ENCODE results near the gene CACUL1. TPM values are rescaled to one million over a fixed set of nuclear protein-coding genes. Genes with fewer than 3 reads are reported as not detected.

CACUL1 gene
- total RNA-seq, 1 experiment from 2014 or later = 24.8 TPM

DNA sequence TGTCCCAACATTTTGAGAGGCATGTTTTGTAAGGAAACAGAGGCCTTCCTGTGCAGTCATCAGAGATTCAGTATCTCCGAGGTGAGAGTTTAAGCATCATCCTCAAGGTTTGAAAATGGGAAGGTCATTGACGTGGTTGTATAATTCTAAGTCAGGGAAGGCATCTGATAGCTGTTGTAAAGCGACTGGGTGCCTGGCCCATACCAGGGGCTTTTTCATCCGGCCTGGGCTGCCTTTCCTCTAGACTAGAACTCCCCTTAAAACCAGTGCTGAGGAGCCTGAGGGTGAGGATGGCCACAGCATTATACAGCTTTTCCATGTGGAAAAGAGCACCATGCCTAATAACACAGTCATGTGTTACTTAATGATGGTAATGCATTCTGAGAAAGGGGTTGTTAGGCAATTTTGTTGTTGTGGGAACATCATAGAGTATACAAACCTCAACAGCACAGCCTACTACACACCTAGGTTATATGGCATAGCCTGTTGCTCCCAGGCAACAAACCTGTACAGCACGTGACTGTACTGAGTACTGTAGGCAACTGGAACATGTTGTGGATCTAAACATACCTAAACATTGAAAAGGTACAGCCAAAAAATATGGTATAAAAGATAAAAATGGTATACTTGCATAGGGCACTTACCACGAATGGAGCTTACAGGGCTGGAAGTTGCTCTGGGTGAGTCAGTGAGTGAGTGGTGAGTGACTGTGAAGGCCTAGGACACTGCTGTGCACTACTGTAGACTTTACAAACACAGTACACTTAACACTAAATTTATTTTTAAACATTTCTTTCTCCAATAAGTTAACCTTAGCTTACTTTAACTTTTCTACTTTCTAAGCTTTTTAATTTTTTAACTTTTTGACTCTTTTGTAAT lies 13.5 kb upstream of the CACUL1 start:
- DNase-seq (ENCODE audit: low read depth) = no peak

DNA sequence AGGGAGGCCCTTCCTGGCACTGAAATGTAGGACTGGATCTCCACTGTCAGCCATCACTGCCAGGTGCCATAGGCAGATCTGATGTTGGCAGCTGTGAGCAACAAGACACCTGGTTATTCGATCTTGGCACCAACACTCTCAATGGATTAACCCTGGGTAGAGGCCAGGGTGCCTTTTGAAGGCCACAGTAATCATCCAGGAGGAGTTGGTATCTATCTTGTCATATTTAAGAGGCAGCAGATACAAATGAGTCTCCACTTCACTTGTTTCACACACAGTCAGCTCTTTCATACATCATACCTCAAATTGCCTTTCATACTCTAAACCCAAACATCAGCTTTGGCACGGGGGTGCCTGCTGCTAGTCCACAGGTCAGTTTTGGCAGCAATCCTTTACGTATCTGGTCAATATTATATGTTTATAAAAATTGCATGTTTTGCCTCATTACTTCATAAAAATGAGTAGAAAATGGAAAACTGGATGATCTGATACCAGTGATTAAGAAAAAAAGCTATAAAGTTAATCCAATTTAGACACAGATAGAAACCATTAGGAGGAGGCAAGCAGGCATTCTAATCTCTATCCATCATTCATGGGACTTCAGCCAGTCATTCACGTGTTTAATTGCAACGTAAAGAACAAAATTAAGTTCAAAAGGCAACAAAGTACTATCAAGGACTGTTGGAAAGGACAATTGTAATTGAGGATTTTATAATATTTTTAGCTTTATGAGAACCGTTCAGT lies 12.7 kb upstream of the CACUL1 start:
- no peak for DNase-seq (ENCODE audit: low read depth)

DNA sequence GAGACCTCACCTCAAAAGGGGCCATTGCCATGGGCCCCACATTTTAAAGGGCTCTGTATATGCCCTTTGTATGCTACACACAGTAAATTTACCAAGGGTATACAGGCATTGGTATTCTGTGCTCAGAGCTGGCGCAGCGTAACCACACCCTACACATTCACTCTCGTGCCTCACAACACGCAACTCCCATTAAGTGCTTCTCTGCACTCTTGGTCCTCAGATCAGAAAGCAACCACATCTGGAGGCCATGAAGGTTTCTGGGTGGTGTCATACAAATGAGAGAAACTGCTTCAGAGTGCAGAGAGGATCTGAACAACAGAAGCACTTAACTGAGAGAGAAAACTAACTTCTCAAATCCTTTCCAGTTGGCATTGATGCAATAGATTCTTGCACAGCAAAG lies 9.4 kb upstream of the CACUL1 start:
- DNase-seq (ENCODE audit: low read depth) = no peak

DNA sequence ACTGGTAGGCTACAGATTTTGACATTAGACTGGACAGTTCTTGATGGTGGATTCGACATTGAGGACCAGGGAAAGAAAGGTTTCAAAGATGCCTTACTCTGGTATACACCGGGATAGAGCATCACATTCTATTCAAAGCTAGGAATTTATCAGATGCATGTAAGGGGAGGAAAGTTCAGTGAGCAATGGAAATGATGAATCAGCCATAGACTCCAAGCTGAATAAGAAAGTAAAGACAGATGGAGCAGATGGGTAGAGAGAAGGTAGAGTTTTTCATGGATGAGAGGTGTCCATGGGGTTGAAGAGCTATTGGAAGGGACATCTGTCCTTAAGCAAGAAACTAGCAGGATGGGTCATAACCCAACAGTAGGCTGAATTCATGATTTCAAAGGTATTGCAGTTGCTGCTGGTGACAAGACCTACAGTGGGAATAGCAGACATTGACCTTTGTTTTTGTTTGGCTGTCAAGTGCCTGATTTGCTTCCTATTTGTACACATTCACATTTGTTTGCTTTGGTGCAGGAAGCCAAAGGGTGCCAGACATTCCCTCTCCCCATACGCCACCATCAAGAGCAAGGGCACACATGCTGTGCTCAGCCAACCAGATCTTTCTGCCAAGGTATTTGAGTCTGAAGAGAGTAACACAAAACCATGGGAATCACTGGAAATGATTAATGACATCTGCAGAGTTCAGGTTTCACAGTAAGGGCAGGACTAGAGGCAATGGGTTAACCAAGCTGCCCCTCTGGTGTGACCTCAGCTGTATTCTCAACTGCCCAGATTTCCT lies 8.6 kb upstream of the CACUL1 start:
- DNase-seq (ENCODE audit: low read depth) = peak; percentile 22

DNA sequence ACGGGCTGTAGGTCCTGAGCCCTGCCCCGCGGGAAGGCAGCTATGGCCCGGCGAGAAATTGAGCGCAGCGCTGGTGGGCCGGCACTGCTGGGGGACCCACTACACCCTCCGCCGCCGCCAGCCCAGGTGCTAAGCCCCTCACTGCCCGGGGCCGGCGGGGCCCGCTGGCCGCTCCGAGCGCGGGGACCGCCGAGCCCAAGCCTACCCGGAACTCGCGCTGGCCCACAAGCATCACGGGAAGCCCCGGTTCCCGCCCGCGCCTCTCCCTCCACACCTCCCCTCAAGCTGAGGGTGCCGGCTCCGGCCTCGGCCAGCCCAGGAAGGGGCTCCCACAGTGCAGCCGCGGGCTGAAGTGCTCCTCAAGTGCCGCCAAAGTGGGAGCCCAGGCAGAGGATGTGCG lies 5.5 kb upstream of the CACUL1 start:
- no peak for DNase-seq (ENCODE audit: low read depth)

DNA sequence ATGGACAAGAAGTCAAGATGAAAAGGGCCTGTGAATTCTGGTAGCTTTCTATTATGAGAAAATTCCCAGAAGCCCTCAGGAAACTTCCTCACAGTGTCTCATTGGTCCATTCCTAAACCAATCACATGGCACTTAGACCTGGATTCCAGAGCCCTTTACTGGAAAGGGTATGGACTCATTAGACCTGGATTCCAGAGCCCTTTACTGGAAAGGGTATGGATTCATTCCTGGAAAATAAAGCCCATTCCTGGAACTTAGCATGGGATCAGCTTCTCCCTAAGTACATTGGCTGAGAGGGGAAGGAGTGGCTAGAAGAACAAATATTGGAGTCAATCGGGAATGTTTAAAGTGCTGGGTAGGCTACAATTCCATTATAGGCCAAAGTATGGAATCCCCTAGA lies 3.7 kb upstream of the CACUL1 start:
- DNase-seq (ENCODE audit: low read depth) = no peak

DNA sequence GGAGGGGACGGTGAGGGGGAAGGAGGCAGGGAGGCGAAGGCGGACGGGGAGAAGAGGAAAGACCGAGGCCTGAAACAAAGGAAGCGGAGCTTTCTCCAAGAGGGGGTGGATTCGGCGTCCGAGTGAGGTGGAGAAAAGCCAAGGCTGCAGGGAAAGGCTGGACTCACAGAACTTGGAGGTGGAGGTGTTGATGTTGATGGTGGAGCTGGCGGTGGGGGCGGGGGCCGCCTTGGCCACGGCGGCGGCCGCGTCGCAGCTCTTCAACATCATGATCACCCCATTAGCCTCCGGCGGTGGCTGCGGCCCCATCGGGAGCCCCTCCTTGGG lies 578 bp downstream of the CACUL1 start:
- peak; percentile 19 for DNase-seq (ENCODE audit: low read depth)

DNA sequence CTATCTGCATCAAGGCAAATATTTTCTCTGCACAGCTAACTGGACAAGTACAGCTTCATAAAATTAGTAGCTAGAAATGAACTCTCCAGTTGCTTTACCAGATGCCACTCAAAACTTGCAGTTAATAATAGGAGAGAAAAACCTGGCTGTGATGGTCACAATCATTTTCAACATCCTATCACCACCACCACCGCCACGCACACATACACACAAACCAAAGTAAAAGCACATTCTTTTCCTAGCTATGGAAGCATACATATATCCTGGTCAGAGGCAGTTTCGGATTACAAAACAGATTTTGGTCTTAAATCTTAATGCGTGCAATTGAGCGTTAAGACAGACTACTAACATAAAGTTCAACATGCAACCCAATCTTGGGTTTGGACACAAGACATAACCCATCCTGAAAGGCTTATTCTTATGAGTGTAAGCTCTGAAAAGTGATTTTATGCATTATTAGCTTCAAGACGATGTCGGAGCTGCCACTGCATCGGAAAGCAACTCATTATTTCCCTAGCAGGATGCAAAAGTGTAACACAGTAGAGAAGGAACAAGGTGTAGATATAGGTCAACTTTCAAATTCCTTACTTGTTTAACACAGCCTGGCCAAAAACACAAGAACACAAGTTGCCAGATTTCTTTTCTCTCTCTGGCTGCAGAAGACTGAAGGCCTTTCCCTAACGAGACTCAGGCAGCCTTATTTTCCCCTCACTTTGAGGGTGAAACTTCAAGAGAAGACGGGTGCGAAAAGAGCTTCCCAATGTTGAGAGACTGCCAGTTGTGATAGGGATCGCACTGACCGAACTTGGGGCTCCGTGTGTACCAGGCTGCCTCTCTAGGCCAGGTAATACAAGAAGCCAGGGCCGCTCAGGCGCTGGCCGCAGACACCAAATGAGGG lies 1.2 kb downstream of the CACUL1 start:
- no peak for DNase-seq (ENCODE audit: low read depth)

DNA sequence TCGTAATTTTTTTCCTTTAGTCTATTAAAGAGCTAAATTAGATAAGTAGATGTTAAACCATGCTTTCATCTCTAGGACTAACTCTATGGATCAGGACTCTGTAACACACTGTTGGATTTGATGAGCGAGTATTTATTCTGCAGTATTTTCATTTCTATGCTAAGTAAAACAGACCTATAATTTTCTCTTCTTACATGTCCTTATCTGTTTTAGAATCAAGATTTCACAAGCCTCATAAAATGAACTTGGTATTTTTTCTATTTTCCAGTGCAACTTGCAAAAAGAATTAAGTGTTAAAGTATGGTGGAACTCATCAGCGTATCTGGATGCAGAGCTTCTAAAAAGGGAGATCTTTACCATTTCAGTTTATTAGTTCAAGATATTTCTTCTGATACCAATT lies 2.4 kb downstream of the CACUL1 start:
- no peak for DNase-seq (ENCODE audit: low read depth)

DNA sequence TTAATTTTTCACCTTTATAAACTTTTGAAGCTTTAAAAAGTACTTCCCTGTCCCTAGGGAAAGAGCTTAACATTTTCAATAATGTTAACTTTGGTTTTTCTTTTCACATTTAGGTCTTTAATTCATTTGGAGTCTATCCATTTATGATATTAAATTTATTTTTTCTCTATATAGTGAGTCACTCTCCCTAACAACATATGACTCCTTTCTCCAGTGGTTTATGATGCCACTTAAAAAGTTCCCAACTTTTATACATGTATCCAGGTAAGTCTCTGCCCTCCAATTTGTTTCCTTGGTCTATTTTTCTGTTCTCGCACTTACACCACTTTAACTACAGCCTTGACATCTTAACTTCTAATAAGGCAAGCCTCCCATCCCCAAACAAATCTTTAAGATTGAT lies 3.5 kb downstream of the CACUL1 start:
- DNase-seq (ENCODE audit: low read depth) = no peak

DNA sequence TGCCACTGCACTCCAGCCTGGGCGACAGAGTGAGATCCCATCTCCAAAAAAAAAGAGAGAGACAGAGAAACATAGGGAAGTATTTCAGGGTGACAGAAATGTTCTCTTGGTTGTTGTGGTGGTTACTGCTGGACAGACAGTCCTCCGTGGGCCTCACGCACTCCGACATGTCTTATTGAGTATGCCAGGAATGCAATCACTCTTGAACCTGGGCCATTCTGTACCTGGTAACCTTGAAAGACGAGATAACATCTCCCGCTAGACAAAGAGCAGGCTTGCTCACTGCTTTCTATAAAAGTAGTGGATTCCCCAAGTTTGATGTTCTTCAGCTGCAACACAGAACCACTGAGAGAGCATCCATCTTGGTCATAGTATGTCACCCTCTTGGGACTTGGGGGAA lies 6.7 kb downstream of the CACUL1 start:
- DNase-seq (ENCODE audit: low read depth) = no peak

DNA sequence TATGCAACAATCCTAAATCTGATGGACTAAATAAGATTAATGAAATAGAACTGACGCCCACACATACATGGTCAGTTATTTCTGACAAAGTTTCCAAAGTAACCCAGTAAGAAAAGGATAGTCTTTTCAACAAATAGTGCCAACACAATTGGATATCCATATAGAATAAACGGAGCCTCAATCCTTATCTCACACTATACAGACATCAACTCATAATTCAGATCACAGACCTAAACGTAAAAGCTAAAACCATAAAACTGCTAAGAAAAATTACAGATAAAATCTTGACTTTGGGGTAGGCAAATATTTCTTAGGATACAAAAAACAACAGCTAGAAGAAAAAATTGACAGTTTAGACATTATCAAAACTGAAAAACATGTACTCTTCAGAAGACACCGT lies 8.5 kb downstream of the CACUL1 start:
- no peak for DNase-seq (ENCODE audit: low read depth)

DNA sequence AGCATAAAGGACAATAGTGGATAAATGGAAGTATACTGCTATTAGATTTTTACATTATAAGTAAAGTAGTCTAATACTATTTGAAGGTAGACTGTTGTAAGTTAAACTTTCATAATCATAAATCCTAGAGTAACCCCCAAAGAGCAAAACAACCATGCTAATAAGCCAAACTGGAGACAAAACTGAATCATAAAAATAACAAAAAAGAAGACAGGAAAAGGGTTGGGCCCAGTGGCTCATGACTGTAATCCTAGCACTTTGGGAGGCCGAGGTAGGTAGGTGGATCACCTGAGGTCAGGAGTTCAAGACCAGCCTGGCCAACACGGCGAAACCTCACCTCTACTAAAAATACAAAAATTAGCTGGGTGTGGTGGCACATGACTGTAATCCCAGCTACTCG lies 9.7 kb downstream of the CACUL1 start:
- DNase-seq (ENCODE audit: low read depth) = peak; percentile 23

DNA sequence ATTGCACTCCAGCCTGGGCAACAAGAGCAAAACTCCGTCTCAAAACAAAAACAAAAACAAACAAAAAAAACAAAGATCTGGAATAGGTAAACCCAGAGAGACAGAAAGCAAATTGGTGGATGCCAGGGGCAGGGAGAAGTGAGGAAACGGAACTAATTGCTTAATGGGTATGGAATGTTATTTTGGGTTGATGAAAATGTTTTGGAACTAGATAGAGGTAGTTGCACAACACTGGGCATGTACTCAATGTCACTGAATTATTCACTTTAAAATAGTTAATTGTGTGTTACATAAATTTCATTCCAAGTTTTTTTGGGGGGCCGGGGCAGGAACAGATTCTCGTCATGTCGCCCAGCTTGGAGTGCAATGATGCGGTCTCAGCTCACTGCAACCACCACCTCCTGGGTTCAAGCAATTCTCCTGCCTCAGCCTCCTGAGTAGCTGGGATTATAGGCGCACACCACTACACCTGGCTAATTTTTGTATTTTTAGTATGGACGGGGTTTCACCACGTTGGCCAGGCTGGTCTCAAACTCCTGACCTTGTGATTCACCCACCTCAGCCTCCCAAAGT lies 10.3 kb downstream of the CACUL1 start:
- peak; percentile 21 for DNase-seq (ENCODE audit: low read depth)

DNA sequence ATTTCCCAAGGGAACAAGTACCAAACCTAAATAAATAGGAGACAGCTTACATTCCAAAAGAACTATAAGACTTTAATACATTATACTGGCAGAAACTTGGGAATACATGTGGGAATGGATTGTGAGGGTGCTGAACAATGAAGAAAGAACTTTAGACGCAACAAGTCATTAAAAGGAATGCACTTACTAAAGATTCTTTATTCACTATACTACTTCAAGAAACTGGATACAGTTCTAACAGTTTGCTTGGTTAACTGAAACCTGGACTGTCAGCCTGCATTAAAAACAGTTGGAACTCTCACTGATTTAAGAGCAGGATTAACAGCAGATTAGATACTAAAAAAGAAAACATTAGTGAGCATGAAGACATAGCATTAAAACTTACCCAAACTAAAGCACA lies 12.0 kb downstream of the CACUL1 start:
- peak; percentile 38 for DNase-seq (ENCODE audit: low read depth)

DNA sequence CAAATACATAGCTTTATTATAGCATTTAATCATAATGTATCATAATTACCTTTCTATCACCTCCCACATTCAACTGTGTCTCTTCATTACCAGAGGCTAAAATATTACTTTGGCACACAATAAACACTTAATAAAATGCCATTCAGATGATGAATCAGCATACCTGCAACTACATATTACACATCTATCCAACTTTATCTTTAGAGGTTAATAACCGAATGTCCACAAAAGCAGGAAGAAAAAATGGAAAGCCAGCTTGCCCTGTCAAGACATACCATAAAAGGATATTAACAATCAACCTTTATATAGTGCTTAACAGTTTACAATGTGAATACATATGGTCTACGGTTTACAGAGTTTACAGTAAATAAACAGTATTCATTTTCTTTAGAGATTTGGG lies 12.7 kb downstream of the CACUL1 start:
- no peak for DNase-seq (ENCODE audit: low read depth)

DNA sequence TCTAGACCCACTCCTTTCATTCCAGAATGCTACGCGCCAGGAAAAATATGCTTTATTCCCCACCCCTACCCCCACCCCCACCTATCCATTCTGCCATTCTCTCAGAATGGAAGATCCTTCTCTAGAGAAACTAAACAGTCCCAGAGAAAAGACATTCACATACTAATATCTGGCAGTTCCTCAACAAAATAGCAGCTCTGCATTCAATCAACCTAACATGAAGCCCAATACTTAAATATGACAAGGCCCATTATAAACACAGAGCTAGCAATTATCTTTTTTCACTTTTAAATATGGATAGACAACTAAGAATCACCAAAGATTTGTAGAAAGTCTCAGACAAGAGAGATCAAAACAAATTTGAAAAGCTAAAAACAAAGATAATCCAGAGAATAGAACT lies 16.4 kb downstream of the CACUL1 start:
- DNase-seq (ENCODE audit: low read depth) = no peak

DNA sequence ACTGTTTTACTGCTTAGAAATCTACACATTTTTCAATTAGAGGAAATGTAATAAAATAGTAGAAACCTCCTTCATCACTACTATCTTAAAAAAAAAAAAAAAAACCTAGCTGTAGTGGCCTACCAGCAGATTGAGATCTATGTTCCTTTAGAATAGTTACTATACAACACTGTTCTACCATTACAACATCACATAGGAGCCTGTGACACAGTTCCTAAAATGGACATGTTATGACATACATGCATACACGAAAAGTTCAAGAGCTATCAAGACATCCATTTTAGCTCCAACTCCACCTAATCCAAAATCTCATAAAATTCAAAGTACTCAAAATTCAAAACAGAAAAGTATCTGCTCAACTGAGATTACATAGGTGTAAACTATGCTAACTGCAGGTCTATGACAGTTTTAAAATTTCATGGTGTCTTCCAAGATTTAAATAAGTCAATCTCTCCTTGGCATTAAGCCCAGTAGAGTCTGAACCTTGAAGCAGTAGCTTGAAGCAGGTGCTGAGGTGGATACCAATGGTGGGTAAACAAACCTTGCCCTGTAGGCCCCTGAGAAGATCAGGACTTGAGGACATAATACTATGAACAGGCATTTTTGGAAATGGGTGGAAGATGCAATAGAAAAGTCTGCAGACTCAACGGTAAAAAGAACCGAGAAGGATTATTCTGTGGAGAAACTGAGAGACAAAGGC lies 17.0 kb downstream of the CACUL1 start:
- no peak for DNase-seq (ENCODE audit: low read depth)

DNA sequence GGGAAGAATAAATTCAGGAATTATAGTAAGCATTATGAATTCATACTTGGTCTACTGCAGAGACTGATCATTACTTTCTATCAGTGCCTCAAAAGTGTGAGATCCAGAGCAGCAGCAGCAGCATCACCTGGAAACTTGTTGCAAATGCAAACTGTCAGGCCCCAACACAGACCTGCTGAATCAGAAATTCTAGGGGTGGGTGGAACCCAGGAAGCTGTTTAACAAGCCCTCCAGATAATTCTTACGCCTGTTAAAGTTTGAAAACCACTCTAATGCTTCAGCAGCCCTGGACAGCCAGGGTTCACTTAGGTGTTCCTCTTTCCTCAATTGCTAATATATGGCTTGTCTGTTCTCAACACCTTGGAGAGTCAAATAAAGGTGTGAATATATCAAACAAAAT lies 19.5 kb downstream of the CACUL1 start:
- DNase-seq (ENCODE audit: low read depth) = no peak

DNA sequence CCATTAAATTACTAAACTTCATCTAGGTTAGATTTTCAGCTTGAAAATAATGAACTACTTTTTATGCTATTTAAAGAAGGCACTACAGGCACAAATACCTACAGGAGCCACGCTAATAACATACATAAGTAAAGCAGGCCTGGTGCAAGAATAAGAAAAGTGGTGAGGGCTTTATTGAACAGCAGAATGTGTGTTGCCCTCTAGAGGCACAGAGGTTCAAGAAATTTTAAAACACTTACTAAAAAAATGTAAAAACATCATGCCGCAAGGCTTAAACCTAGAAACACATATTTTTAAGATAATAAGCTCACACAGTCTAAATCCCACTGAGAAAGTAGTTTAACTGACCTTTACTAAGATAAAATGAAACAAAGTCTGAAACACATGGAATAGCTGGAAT lies 20.3 kb downstream of the CACUL1 start:
- DNase-seq (ENCODE audit: low read depth) = no peak
